H1 (cell line): ENCODE measurements around the gene MBNL2. TPM values are rescaled to one million over a fixed set of nuclear protein-coding genes. Genes with fewer than 3 reads are reported as not detected.

ENCODE experiments used
- CTCF ChIA-PET: fragments of 300-600 bp; sonication (Branson Sonifier 250); formaldehyde crosslinking; loops from one replicate; lab custom pipeline; 2021; ENCODE audit not compliant: partially characterized antibody; lab: Charles Lee
- POLR2A ChIA-PET: fragments of 300-600 bp; sonication (Branson Sonifier 250); formaldehyde crosslinking; loops from one replicate; lab custom pipeline; 2021; ENCODE audit warnings: inconsistent platforms; ENCODE audit not compliant: partially characterized antibody; lab: Charles Lee
- DNase-seq, 2 experiments: peaks; one replicate each; pipeline versions ENCODE4 v3.0.0 to v3.0.0-alpha.2; 2010 to 2022; ENCODE audit warnings: low spot score in 2 of 2, low read depth in 1 of 2, mixed read lengths in 1 of 2
- FAIRE-seq: peaks from 2 replicates; lab custom pipeline; 2011; peaks lifted over from hg19 to GRCh38; lab: Jason Lieb, UNC
- H2AFZ ChIP-seq: 2 replicates; pipeline ENCODE4 v1.8.1; 2012; ENCODE audit warnings: low read length, inconsistent platforms
- H2AK5ac ChIP-seq: 2 replicates; pipeline ENCODE4 v1.6.1; 2013; ENCODE audit warnings: low read depth, low read length
- H2BK120ac ChIP-seq: replicated peaks from 2 replicates; pipeline ENCODE3; 2013; ENCODE audit warnings: low read depth, low read length, inconsistent platforms
- H2BK12ac ChIP-seq: 2 replicates; pipeline ENCODE4 v1.6.1; 2013; ENCODE audit warnings: low read depth, low read length
- H2BK15ac ChIP-seq: 2 replicates; pipeline ENCODE4 v1.6.1; 2013; ENCODE audit warnings: low read length
- H2BK20ac ChIP-seq: 2 replicates; pipeline ENCODE4 v1.6.1; 2013; ENCODE audit warnings: low read length
- H2BK5ac ChIP-seq: 2 replicates; pipeline ENCODE4 v1.6.1; 2013; ENCODE audit warnings: low read depth, low read length
- H3K14ac ChIP-seq: 2 replicates; pipeline ENCODE4 v1.6.1; 2013; ENCODE audit warnings: inconsistent platforms; ENCODE audit not compliant: insufficient read length
- H3K18ac ChIP-seq: 2 replicates; pipeline ENCODE4 v1.6.1; 2013; ENCODE audit warnings: low read length; ENCODE audit errors: extremely low read depth
- H3K23ac ChIP-seq: 2 replicates; pipeline ENCODE4 v1.6.1; 2013; ENCODE audit warnings: inconsistent platforms; ENCODE audit not compliant: insufficient read length
- H3K23me2 ChIP-seq: 2 replicates; pipeline ENCODE4 v1.6.1; 2013; ENCODE audit warnings: low read depth, low read length
- H3K27ac ChIP-seq: 2 replicates; pipeline ENCODE4 v1.6.1; 2011; ENCODE audit warnings: low read depth, low read length, inconsistent platforms
- H3K27me3 ChIP-seq, 4 experiments: replicated peaks in 1 of 4; 1 replicate in 1 of 4; 2 replicates in 3 of 4; pipeline versions ENCODE4 v1.6.1 to v1.8.1; 2011 to 2013; ENCODE audit warnings: low read length in 3 of 4, mild to moderate bottlenecking in 3 of 4, inconsistent platforms in 2 of 4, mixed read lengths in 2 of 4, moderate library complexity in 1 of 4; ENCODE audit not compliant: control insufficient read depth in 3 of 4, insufficient read depth in 3 of 4; ENCODE audit errors: extremely low read depth in 1 of 4
- H3K36me3 ChIP-seq, 4 experiments: 2 replicates each; pipeline versions ENCODE4 v1.6.1 to v1.8.1; 2011 to 2013; ENCODE audit warnings: mild to moderate bottlenecking in 4 of 4, low read length in 3 of 4, moderate library complexity in 2 of 4, control low read depth in 1 of 4, inconsistent platforms in 1 of 4; ENCODE audit not compliant: insufficient read depth in 4 of 4, control insufficient read depth in 2 of 4
- H3K4ac ChIP-seq: replicated peaks from 2 replicates; pipeline ENCODE3; 2013; ENCODE audit warnings: low read length, low read depth, mixed read lengths, inconsistent platforms; ENCODE audit not compliant: insufficient read length
- H3K4me1 ChIP-seq, 4 experiments: replicated peaks in 1 of 4; 1 replicate in 1 of 4; 2 replicates in 3 of 4; pipeline versions ENCODE4 v1.6.1 to v1.8.1; 2011 to 2013; ENCODE audit warnings: low read length in 3 of 4, inconsistent platforms in 2 of 4, mixed read lengths in 1 of 4; ENCODE audit not compliant: insufficient read depth in 4 of 4, control insufficient read depth in 3 of 4
- H3K4me2 ChIP-seq, 2 experiments: 2 replicates each; pipeline versions ENCODE4 v1.6.1 to v1.8.1; 2011 to 2013; ENCODE audit warnings: low read depth in 2 of 2, low read length in 2 of 2, control low read depth in 1 of 2, inconsistent platforms in 1 of 2, mild to moderate bottlenecking in 1 of 2; ENCODE audit not compliant: insufficient read depth in 1 of 2
- H3K4me3 ChIP-seq, 4 experiments: fragments of 200-600, 300-600 bp in 1 of 4; sonication (generic), shearing (Covaris generic), sonication (Bioruptor Twin) in 1 of 4; 2 replicates each; pipeline versions ENCODE4 v1.5.1 to v1.8.1; 2011 to 2016; ENCODE audit warnings: low read length in 4 of 4, low read depth in 3 of 4, control low read depth in 2 of 4, inconsistent platforms in 2 of 4, mild to moderate bottlenecking in 2 of 4, mixed read lengths in 1 of 4, moderate library complexity in 1 of 4; ENCODE audit not compliant: insufficient read depth in 2 of 4; ENCODE audit errors: extremely low read depth in 1 of 4
- H3K56ac ChIP-seq: replicated peaks from 2 replicates; pipeline ENCODE3; 2013; ENCODE audit warnings: low read depth, mild to moderate bottlenecking, mixed read lengths, low read length, inconsistent platforms; ENCODE audit not compliant: insufficient read length
- H3K79me1 ChIP-seq: 2 replicates; pipeline ENCODE4 v1.6.1; 2013; ENCODE audit warnings: low read depth, low read length, control low read depth
- H3K79me2 ChIP-seq, 2 experiments: 2 replicates each; pipeline versions ENCODE4 v1.6.1 to v1.8.1; 2012 to 2013; ENCODE audit warnings: low read length in 2 of 2, mild to moderate bottlenecking in 2 of 2, inconsistent platforms in 1 of 2; ENCODE audit not compliant: insufficient read depth in 2 of 2, control insufficient read depth in 1 of 2
- H3K9ac ChIP-seq, 4 experiments: replicated peaks in 1 of 4; 1 replicate in 1 of 4; 2 replicates in 3 of 4; pipeline versions ENCODE4 v1.6.1 to v1.8.1; 2011 to 2013; ENCODE audit warnings: low read depth in 3 of 4, low read length in 3 of 4, control low read depth in 2 of 4, mild to moderate bottlenecking in 2 of 4, moderate library complexity in 2 of 4, inconsistent platforms in 1 of 4; ENCODE audit errors: extremely low read depth in 1 of 4
- H3K9me3 ChIP-seq, 2 experiments: 2 replicates each; pipeline versions ENCODE4 v1.6.1 to v1.8.1; 2012 to 2013; ENCODE audit warnings: mild to moderate bottlenecking in 2 of 2, moderate library complexity in 2 of 2, control low read depth in 1 of 2, inconsistent platforms in 1 of 2, low read depth in 1 of 2, low read length in 1 of 2, mixed read lengths in 1 of 2; ENCODE audit not compliant: insufficient read depth in 2 of 2
- H4K20me1 ChIP-seq, 2 experiments: replicated peaks in 1 of 2; 2 replicates each; pipeline versions ENCODE3 to v1.8.1; 2011 to 2013; ENCODE audit warnings: inconsistent platforms in 2 of 2, low read length in 2 of 2, mild to moderate bottlenecking in 1 of 2; ENCODE audit not compliant: insufficient read depth in 2 of 2, control insufficient read depth in 1 of 2
- H4K5ac ChIP-seq: 2 replicates; pipeline ENCODE4 v1.6.1; 2013; ENCODE audit warnings: low read length, low read depth, mixed read lengths, inconsistent platforms; ENCODE audit not compliant: insufficient read length
- H4K8ac ChIP-seq: 2 replicates; pipeline ENCODE4 v1.8.0; 2013; ENCODE audit warnings: mild to moderate bottlenecking, moderate library complexity, low read length, inconsistent platforms; ENCODE audit not compliant: insufficient read depth; ENCODE audit errors: extremely low read depth
- H4K91ac ChIP-seq: replicated peaks from 2 replicates; pipeline ENCODE3; 2013; ENCODE audit warnings: low read length, mixed read lengths, inconsistent platforms; ENCODE audit not compliant: insufficient read length
- KDM5A ChIP-seq: fragments of 200-600 bp; IDR thresholded peaks from 2 replicates; pipeline ENCODE4 v1.7.1; 2012; ENCODE audit warnings: mild to moderate bottlenecking, low read length, inconsistent platforms, mixed read lengths
- TBP ChIP-seq: IDR thresholded peaks from 2 replicates; pipeline ENCODE4 v1.6.1; 2011; ENCODE audit warnings: low read depth, low read length, improper control_type of control experiment
- WGBS, 2 experiments: shearing (Covaris generic) in 1 of 2; methylation state at CpG; one replicate each; pipeline versions ENCODE4 v1.1.6 to v1.1.7; 2013 to 2015; ENCODE audit warnings: low lambda C conversion rate in 2 of 2, mixed read lengths in 2 of 2, inconsistent platforms in 1 of 2, low coverage in 1 of 2, missing lambda C conversion rate in 1 of 2; ENCODE audit not compliant: insufficient replicate concordance in 2 of 2, insufficient coverage in 1 of 2, insufficient read length in 1 of 2; ENCODE audit errors: extremely low coverage in 1 of 2, missing lambda C conversion rate in 1 of 2; 5-methylcytosine and 5-hydroxymethylcytosine counted together
- polyA plus RNA-seq, 7 experiments: library from polyadenylated mRNA; depleted of rRNA in 3 of 7; stranded (reverse) in 5 of 7; unstranded in 2 of 7; fragments of >200 nt in 5 of 7; fragments of 200-250 nt in 2 of 7; gene quantifications; 1 replicate in 5 of 7; 2 replicates in 1 of 7; 4 replicates in 1 of 7; pipeline versions ENCODE4 v1.2.1 to v1.2.3, GENCODE V29; 2011 to 2013; ENCODE audit warnings: missing spikeins in 2 of 7, mixed read lengths in 2 of 7
- total RNA-seq: library from RNA; stranded (reverse); fragmentation: NEBNext Ultra II Directional; extraction: Animal tissue kit (Norgen Biotek cat#: 25700); gene quantifications from 2 replicates; pipeline ENCODE4 v1.2.1, GENCODE V29; 2021

The MBNL2 gene
- total and polyA plus RNA-seq, 2 of the 8 experiments (the other 6 are each of a cell fraction or from before 2014, with no cell fraction given) = 1.0 to 2.6 TPM

- no peak overlapping the region for H3K4me2 ChIP-seq
- H3K14ac ChIP-seq = no peak overlapping the region
- no peak overlapping the region for H4K8ac ChIP-seq
- no peak overlapping the region for H2AK5ac ChIP-seq
- DNase-seq (no peak), FAIRE-seq (no peak)
- TF ChIP-seq TBP (no peak), KDM5A (no peak)
- 92% methylated on average over 2 of the region's 2 CpGs; no CpG with 5 or more reads in 1 of the 2 experiments for WGBS, 2 experiments
- no peak overlapping the region for H2AFZ ChIP-seq
- no peak overlapping the region for H2BK15ac ChIP-seq
- no peak overlapping the region for H3K27ac ChIP-seq
- no peak overlapping the region for H4K5ac ChIP-seq
- H3K79me1 ChIP-seq = no peaks in the 10 kb centered on the region
- no peak overlapping the region for H3K4me3 ChIP-seq
- H2BK120ac ChIP-seq = no peak overlapping the region
- no peak overlapping the region for H2BK12ac ChIP-seq
- H3K79me2 ChIP-seq = no peaks in the 10 kb centered on the region
- no peak overlapping the region for H2BK5ac ChIP-seq
- H3K4ac ChIP-seq = no peak overlapping the region
- ChIA-PET POLR2A (interaction anchor here (0.7 kb wide), 1 partner anchor 11 kb away, joined by 3 read pairs; no protein-coding TSS in a partner anchor), CTCF (interaction anchor here (1.6 to 4.1 kb wide), 2 partner anchors 13 to 89 kb away, joined by 4 to 25 read pairs; no protein-coding TSS in a partner anchor)
- no peaks in the 10 kb centered on the region for H3K23me2 ChIP-seq
- no peak overlapping the region for H3K56ac ChIP-seq
- no peak overlapping the region for H3K9ac ChIP-seq
- H3K23ac ChIP-seq = no peak overlapping the region
- peaks cover 3 to 13% (median 10%) of the 10 kb centered on the region in 4 experiments; a peak in 5 of 7 replicates for H3K4me1 ChIP-seq
- H2BK20ac ChIP-seq = no peak overlapping the region; the same call in 1 of the 2 replicates
- no peaks in the 10 kb centered on the region for H3K36me3 ChIP-seq
- no peak overlapping the region for H3K18ac ChIP-seq
- no peak overlapping the region for H4K91ac ChIP-seq
- H4K20me1 ChIP-seq = no peaks in the 10 kb centered on the region
- no peaks in the 10 kb centered on the region for H3K9me3 ChIP-seq
- no peaks in the 10 kb centered on the region for H3K27me3 ChIP-seq
These were observed 32.7 kb downstream of the MBNL2 start for GRCh38 chr13:97254816-97255215.
